ENCODE measurements around the gene FLT3LG. TPM values are rescaled to one million over a fixed set of nuclear protein-coding genes. Genes with fewer than 3 reads are reported as not detected.
A peak's percentile ranks its signal among the peaks of the same experiment; 100 is the strongest.
"Not testable (repeated sequence)": the region's sequence is repeated elsewhere in the genome, so short reads cannot be mapped to it uniquely, and the experiment has no call there.

Gene FLT3LG
- total RNA-seq, 1 donor from 2014 or later = 12.7 TPM

GRCh38 chr19:49461656-49462055 is 12.4 kb upstream of the FLT3LG start:
- no peak for DNase-seq (ENCODE audit: low spot score)

GRCh38 chr19:49462492-49462891 is 11.5 kb upstream of the FLT3LG start:
- DNase-seq (ENCODE audit: low spot score) = no peak

- DNase-seq (ENCODE audit: low spot score) = no peak
These were observed 9.9 kb upstream of the FLT3LG start for GRCh38 chr19:49463960-49464740.

- no peak for DNase-seq (ENCODE audit: low spot score)
These were observed 8.6 kb upstream of the FLT3LG start for GRCh38 chr19:49465371-49465770.

- DNase-seq (ENCODE audit: low spot score) = no peak
These were observed 5.8 kb upstream of the FLT3LG start for GRCh38 chr19:49468199-49468598.

GRCh38 chr19:49468746-49469447 is 5.1 kb upstream of the FLT3LG start:
- DNase-seq (ENCODE audit: low spot score) = peak; percentile 83

GRCh38 chr19:49469828-49470614 is 4.0 kb upstream of the FLT3LG start:
- no peak for DNase-seq (ENCODE audit: low spot score)

GRCh38 chr19:49470615-49470978 is 3.4 kb upstream of the FLT3LG start:
- DNase-seq (ENCODE audit: low spot score) = no peak

- DNase-seq (ENCODE audit: low spot score) = no peak
These were observed 1.1 kb upstream of the FLT3LG start for GRCh38 chr19:49472936-49473335.

GRCh38 chr19:49473501-49473867 is 531 bp upstream of the FLT3LG start:
- not testable (repeated sequence) for DNase-seq (ENCODE audit: low spot score)

- no peak for DNase-seq (ENCODE audit: low spot score)
These were observed 518 bp downstream of the FLT3LG start for GRCh38 chr19:49474542-49474924.

- no peak for DNase-seq (ENCODE audit: low spot score)
These were observed 1.3 kb downstream of the FLT3LG start for GRCh38 chr19:49475191-49475917.

GRCh38 chr19:49475995-49476880 is 2.2 kb downstream of the FLT3LG start:
- no peak for DNase-seq (ENCODE audit: low spot score)

GRCh38 chr19:49479975-49480628 is 6.1 kb downstream of the FLT3LG start:
- DNase-seq (ENCODE audit: low spot score) = no peak

GRCh38 chr19:49481020-49481683 is 7.1 kb downstream of the FLT3LG start:
- no peak for DNase-seq (ENCODE audit: low spot score)

- DNase-seq (ENCODE audit: low spot score) = no peak
These were observed 12.2 kb downstream of the FLT3LG start for GRCh38 chr19:49486232-49486631.

- no peak for DNase-seq (ENCODE audit: low spot score)
These were observed 12.8 kb downstream of the FLT3LG start for GRCh38 chr19:49486710-49487276.

GRCh38 chr19:49487277-49488045 is 13.4 kb downstream of the FLT3LG start, which contains the start of gene RPL13A:
RPL13A (plus strand) TSS chr19:49487608; CDS start chr19:49487630, 22 bp downstream.
- peak; percentile 100 for DNase-seq (ENCODE audit: low spot score)

Measured in ureter (tissue), 1 donor.